ENCODE results near the gene TRAF4. TPM values are rescaled to one million over a fixed set of nuclear protein-coding genes. Genes with fewer than 3 reads are reported as not detected.
A peak's percentile ranks its signal among the peaks of the same experiment; 100 is the strongest.

The TRAF4 gene
- total RNA-seq, 2 donors from 2014 or later: 108 to 145 TPM

- ATAC-seq (replicated peaks in 1 of 2) (peak; percentile 80 to 81), DNase-seq (peak; percentile 90 to 94)
- Mint-ChIP-seq H3K27ac (peak overlapping the region; percentile 83), H3K27me3 (ENCODE audit: low read depth) (no peaks in the 10 kb centered on the region), H3K4me3 (peak overlapping the region; percentile 24 to 34), H3K4me1 (ENCODE audit: low read depth) (peaks cover 51% of the 10 kb centered on the region), H3K9me3 (no peaks in the 10 kb centered on the region), H3K36me3 (ENCODE audit: insufficient read depth in 2 of 2) (peaks cover 0 to 8% of the 10 kb centered on the region in 2 donors)
Measured at GRCh38 chr17:28750178-28751047, 6.6 kb downstream of the TRAF4 start.

- DNase-seq: no peak
- Mint-ChIP-seq H3K36me3 (ENCODE audit: insufficient read depth in 2 of 2) (peaks cover 0 to 7% of the 10 kb centered on the region in 2 donors), H3K27ac (peak overlapping the region; percentile 40), H3K27me3 (ENCODE audit: low read depth) (no peaks in the 10 kb centered on the region), H3K4me1 (ENCODE audit: low read depth) (peaks cover 38% of the 10 kb centered on the region), H3K4me3 (no peak overlapping the region), H3K9me3 (no peaks in the 10 kb centered on the region)
- ATAC-seq (replicated peaks in 1 of 2): no peak
Measured at GRCh38 chr17:28751600-28752366, 8.0 kb downstream of the TRAF4 start.

GRCh38 chr17:28755486-28755885, 11.7 kb downstream of the TRAF4 start:
- peak overlapping the region; percentile 27 for H3K27ac Mint-ChIP-seq
- ATAC-seq (replicated peaks in 1 of 2) (no peak), DNase-seq (no peak)
- H3K36me3 Mint-ChIP-seq (ENCODE audit: insufficient read depth in 2 of 2): peaks cover 0 to 4% of the 10 kb centered on the region in 2 donors
- H3K9me3 Mint-ChIP-seq: no peaks in the 10 kb centered on the region
- H3K4me1 Mint-ChIP-seq (ENCODE audit: low read depth): peaks cover 7% of the 10 kb centered on the region
- H3K27me3 Mint-ChIP-seq (ENCODE audit: low read depth): no peaks in the 10 kb centered on the region
- no peak overlapping the region for H3K4me3 Mint-ChIP-seq

DNA sequence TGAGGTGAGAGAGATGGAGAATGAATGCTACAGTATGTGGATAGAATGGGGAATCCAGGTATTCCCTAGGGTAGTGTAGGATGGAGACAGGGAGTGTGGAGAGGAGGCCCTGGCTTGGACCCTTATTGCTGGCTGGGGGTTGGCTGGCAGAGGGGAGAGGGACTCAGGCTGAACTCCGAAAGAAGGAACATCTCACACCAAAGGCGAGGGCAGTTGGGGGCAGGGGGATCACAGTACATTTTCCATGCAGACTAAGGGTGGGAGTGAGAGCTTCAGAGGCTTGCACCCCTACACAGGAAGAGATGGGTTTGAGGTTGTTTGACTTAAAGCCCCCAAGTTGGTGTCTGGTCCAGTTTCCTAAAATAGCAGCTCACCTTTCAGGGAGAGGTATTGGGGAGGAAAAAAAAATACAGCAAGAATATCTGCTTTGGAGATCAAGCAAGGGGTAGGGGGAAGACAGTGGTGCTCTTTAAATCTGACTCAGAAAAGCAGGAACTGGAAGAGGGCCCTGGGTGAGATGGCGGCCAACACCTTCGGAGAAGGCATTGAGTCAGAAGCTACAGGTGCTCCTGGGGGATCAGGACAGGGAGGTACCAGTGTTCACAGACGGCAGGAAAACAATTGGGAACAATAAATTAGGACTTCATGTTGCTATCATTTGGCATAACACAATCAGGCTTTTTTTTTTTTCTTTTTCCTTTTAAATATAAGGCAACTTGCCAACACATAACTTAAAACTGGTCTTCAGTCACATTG, 12.4 kb downstream of the TRAF4 start:
- no peak for DNase-seq
- H3K27ac Mint-ChIP-seq: peak overlapping the region; percentile 68
- H3K9me3 Mint-ChIP-seq: no peaks in the 10 kb centered on the region
- H3K36me3 Mint-ChIP-seq (ENCODE audit: insufficient read depth in 2 of 2): peaks cover 0 to 4% of the 10 kb centered on the region in 2 donors
- H3K4me3 Mint-ChIP-seq: no peak overlapping the region
- H3K27me3 Mint-ChIP-seq (ENCODE audit: low read depth): no peaks in the 10 kb centered on the region
- ATAC-seq (replicated peaks in 1 of 2): no peak
- peaks cover under 1% of the 10 kb centered on the region for H3K4me1 Mint-ChIP-seq (ENCODE audit: low read depth)

GRCh38 chr17:28758411-28759121, 14.8 kb downstream of the TRAF4 start:
- H3K9me3 Mint-ChIP-seq: no peaks in the 10 kb centered on the region
- no peak for DNase-seq
- no peak for ATAC-seq (replicated peaks in 1 of 2)
- no peak overlapping the region for H3K27ac Mint-ChIP-seq
- H3K4me1 Mint-ChIP-seq (ENCODE audit: low read depth): peaks cover 16% of the 10 kb centered on the region
- no peaks in the 10 kb centered on the region for H3K27me3 Mint-ChIP-seq (ENCODE audit: low read depth)
- peaks cover 0 to 2% of the 10 kb centered on the region in 2 donors for H3K36me3 Mint-ChIP-seq (ENCODE audit: insufficient read depth in 2 of 2)
- no peak overlapping the region for H3K4me3 Mint-ChIP-seq

DNA sequence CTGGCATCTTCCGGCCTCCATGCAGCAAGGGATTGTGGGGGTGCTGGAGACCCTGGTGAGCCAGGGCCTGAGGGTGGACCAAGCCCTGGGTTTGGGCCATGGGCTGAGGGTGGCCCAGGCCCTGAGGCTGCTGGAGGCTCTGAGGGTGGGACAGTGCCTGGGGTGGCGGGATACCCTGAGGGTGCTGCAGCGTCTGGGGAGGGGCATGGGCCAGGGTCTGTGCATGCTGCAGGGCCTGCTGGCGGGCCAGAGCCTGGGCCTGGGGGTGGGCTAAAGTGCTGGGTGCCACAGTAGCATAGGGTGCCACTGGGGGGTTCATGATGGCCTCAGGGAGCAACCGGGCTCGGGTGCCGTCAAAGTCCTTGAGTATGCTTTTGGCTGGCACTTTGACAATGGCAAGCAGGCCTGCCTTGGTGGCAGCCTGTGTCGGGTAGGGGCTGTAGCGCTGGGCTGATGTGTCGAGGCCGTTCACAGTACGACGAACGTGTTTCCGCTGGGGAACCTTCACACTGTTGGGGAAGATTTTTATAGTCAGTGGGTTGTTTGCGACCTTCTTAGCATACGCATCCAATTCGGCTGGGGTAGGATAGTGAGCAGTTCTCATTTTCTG, 15.6 kb downstream of the TRAF4 start:
- H3K4me1 Mint-ChIP-seq (ENCODE audit: low read depth): peaks cover 21% of the 10 kb centered on the region
- no peak overlapping the region for H3K27ac Mint-ChIP-seq
- H3K36me3 Mint-ChIP-seq (ENCODE audit: insufficient read depth in 2 of 2): peaks cover 2 to 5% of the 10 kb centered on the region in 2 donors
- H3K4me3 Mint-ChIP-seq: no peak overlapping the region
- DNase-seq (no peak), ATAC-seq (replicated peaks in 1 of 2) (no peak)
- no peaks in the 10 kb centered on the region for H3K9me3 Mint-ChIP-seq
- H3K27me3 Mint-ChIP-seq (ENCODE audit: low read depth): no peaks in the 10 kb centered on the region

DNA sequence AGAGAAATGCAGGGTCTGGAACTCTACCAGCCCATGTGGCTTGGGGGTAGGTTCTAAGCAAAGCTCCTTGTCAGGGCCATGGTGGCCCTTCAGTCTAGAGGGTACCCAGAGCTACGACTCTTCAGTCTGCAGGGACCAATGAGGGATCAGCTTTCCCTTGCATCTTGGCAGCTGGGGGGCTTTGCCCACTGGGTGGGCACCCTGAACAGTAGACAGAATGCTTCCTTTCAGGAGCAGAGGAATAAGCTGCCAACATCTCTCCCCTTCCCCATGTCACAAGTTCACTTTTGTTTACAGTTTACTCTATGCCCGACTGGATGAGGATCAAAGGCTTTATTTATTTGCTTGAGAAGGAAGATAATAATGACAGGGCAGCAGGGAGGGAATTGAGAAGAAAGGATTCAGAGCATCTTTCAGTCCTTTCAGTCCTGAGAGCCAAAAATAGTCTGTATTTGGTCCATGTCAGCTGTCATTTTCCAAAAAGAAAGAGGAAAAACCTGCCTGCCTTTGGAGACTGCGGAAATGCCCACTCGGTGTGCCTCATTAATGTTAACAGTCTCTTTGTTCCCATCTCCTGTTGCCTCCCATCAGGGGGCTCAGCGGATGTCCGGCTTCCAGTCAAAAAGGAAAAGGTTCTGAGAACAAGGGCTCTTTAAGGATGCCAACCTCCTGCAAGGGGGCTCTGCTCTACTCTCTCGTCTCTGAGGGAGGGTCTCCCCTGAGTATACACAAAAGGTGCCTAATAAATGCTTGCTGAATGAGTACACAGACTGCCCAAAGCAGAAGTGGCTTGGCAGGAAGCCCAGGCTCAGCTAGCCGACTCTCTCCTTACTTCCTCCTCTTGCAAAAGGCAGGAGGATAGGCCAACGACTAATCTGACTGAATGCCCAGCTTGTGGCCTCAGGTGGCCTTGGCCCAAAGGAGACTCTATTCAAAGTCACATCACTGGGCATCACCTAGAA, 17.1 kb downstream of the TRAF4 start:
- ATAC-seq (replicated peaks in 1 of 2) (no peak), DNase-seq (no peak)
- Mint-ChIP-seq H3K4me1 (ENCODE audit: low read depth) (peaks cover 21% of the 10 kb centered on the region), H3K4me3 (no peak overlapping the region), H3K9me3 (no peaks in the 10 kb centered on the region), H3K36me3 (ENCODE audit: insufficient read depth in 2 of 2) (peaks cover 2 to 7% of the 10 kb centered on the region in 2 donors), H3K27ac (peak overlapping the region; percentile 67), H3K27me3 (ENCODE audit: low read depth) (no peaks in the 10 kb centered on the region)

DNA sequence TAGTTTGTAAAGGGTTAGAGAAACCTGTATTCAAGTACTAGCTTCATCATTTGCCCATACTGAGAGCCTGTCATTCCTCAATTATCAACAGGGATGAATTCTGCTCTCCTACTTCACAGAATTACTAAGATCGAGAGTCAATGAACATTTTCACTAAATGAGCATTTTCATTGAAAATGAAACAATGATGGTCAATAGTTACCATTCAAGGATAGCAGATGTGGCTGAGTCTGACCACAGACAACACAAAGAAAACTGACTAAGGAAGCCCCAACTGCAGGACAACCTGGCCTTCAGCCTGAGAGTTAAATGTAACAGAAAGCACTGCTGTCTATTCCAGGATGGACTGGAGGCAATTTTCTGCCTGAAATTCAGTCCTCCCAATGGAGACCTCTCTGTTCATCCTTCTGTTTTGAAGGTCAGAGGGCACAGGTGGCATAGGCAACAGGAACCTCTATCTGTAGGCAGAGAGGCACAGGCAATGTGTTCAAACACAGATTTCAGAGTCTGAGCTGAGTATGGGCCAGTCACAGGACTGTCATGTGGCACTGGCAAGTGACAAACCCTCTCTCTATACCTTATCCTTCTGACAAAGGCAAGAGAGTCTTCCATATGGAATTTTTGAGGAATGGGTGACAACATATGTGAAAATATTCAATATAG, 19.5 kb downstream of the TRAF4 start:
- Mint-ChIP-seq H3K36me3 (ENCODE audit: insufficient read depth in 2 of 2) (peaks cover 2 to 7% of the 10 kb centered on the region in 2 donors), H3K27me3 (ENCODE audit: low read depth) (no peaks in the 10 kb centered on the region), H3K9me3 (no peaks in the 10 kb centered on the region), H3K4me3 (peak overlapping the region; percentile 21 to 68), H3K4me1 (ENCODE audit: low read depth) (peaks cover 28% of the 10 kb centered on the region), H3K27ac (peak overlapping the region; percentile 98)
- DNase-seq (no peak), ATAC-seq (replicated peaks in 1 of 2) (peak; percentile 70 to 73)

GRCh38 chr17:28763804-28764266, 20.0 kb downstream of the TRAF4 start:
- peak; percentile 21 to 35 for ATAC-seq (replicated peaks in 1 of 2)
- peak overlapping the region; percentile 98 for H3K27ac Mint-ChIP-seq
- no peaks in the 10 kb centered on the region for H3K9me3 Mint-ChIP-seq
- peak; percentile 74 to 80 for DNase-seq
- peaks cover 2 to 5% of the 10 kb centered on the region in 2 donors for H3K36me3 Mint-ChIP-seq (ENCODE audit: insufficient read depth in 2 of 2)
- peak overlapping the region in 1 of 2 donors; percentile 68 for H3K4me3 Mint-ChIP-seq
- H3K4me1 Mint-ChIP-seq (ENCODE audit: low read depth): peaks cover 28% of the 10 kb centered on the region
- H3K27me3 Mint-ChIP-seq (ENCODE audit: low read depth): no peaks in the 10 kb centered on the region

GRCh38 chr17:28765038-28765437, 21.2 kb downstream of the TRAF4 start:
- H3K4me3 Mint-ChIP-seq: peak overlapping the region in 1 of 2 donors; percentile 47
- no peak for DNase-seq
- peaks cover 2 to 5% of the 10 kb centered on the region in 2 donors for H3K36me3 Mint-ChIP-seq (ENCODE audit: insufficient read depth in 2 of 2)
- H3K9me3 Mint-ChIP-seq: no peaks in the 10 kb centered on the region
- H3K27me3 Mint-ChIP-seq (ENCODE audit: low read depth): no peaks in the 10 kb centered on the region
- peak overlapping the region; percentile 31 for H3K27ac Mint-ChIP-seq
- H3K4me1 Mint-ChIP-seq (ENCODE audit: low read depth): peaks cover 28% of the 10 kb centered on the region
- no peak for ATAC-seq (replicated peaks in 1 of 2)

DNA sequence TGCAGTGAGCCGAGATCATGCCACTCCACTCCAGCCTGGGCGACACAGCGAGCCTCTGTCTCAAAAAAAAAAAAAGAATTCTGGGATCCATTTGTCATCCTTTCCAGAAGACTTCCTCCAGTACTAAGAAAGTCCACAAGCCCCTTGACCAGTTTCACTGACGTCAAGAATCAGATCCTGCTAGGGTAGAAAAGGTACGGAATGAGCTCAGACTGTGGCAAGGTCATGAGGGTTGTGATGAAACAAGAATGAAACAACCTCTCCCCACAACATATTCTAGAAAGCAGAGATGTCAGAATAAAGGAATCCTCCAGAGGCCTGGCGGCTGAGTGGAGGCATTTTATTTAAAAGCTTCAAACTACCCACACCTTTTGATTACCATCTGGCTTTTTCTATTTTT, 29.9 kb downstream of the TRAF4 start:
- no peaks in the 10 kb centered on the region for H3K9me3 Mint-ChIP-seq
- peak overlapping the region; percentile 91 for H3K27ac Mint-ChIP-seq
- H3K36me3 Mint-ChIP-seq (ENCODE audit: insufficient read depth in 2 of 2): peaks cover 0 to 1% of the 10 kb centered on the region in 2 donors
- H3K27me3 Mint-ChIP-seq (ENCODE audit: low read depth): no peaks in the 10 kb centered on the region
- peaks cover 28% of the 10 kb centered on the region for H3K4me1 Mint-ChIP-seq (ENCODE audit: low read depth)
- ATAC-seq (replicated peaks in 1 of 2) (peak; percentile 71 to 93), DNase-seq (peak in 1 of 2 donors; percentile 26)
- H3K4me3 Mint-ChIP-seq: peak overlapping the region in 1 of 2 donors; percentile 45
